ENCODE results near the gene EHD2.
A peak's percentile ranks its signal among the peaks of the same experiment; 100 is the strongest.
"Not testable (repeated sequence)": the region's sequence is repeated elsewhere in the genome, so short reads cannot be mapped to it uniquely, and the experiment has no call there.

Gene EHD2

GRCh38 chr19:47768604-47769003 is 55.4 kb downstream of the EHD2 start:
- no peak for DNase-seq

GRCh38 chr19:47769534-47769933 is 56.3 kb downstream of the EHD2 start:
- DNase-seq = no peak

DNA sequence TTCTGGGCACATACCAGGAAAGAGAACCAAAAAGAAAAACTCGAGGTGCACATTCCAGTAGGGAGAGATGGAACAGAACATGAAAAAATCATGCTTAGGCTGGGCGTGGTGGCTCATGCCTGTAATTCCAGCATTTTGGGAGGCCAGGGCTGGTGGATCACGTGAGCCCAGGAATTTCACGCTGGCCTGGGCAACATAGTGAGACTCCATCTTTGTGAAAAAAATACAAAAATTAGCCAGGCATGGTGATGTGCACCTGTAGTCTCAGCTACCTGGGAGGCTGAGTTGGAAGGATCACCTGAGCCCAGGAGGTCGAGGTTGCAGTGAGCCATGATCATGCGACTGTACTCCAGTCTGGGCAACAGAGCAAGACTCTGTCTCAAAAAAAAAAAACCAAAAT is 58.1 kb downstream of the EHD2 start:
- not testable (repeated sequence) for DNase-seq

DNA sequence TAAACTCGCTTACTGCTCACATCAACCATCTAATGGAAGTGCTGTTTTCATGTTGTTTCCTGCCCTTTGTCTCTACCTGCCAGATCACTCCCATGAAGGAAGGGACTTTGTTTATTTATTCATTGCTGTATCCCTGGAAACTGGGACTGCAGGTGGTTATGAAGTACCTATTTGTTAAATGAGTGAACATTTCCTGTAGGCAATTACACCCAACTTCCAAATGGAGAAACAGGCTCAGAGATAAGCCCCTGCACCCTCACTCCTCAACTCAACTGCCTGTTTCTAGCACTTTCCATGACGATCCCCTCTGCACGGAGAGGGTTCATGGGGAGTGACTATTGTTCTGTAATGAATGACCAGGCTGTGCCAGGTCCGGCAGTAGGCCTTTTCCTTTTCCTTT is 63.3 kb downstream of the EHD2 start:
- peak in 5 of 51 donors; percentile 4 to 28 (median 20) for DNase-seq

DNA sequence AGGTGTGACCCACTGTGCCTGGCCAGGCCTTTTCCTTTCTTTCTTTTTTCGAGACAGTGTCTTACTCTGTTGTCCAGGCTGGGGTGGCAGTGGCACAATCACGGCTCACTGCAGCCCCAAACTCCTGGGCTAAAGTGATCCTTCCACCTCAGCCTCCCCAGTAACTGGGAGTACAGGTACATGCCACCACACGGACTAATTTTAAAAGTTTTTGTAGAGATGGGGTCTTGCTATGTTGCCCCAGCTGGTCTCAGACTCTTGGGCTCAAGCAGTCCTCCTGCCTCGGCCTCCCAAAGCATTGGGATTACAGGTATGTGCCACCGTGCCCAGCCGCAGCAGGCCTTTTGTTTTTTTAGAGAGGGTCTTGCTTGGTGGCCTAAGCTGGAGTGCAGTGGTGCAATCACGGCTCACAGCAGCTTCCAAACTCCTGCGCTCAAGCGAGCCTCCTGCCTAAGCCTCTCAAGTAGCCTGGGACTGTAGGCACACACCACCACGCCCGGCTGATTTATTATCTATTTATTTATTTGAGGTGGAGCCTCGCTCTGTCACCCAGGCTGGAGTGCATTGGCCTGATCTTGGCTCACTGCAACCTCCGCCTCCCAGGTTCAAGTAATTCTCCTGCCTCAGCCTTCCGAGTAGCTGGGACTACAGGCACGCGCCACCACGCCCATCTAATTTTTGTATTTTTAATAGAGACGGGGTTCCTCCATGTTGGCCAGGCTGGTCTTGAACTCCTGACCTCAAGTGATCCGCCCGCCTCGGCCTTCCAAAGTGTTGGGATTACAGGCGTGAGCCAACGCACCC is 64.2 kb downstream of the EHD2 start:
- not testable (repeated sequence) for DNase-seq

GRCh38 chr19:47778049-47778953 is 65.1 kb downstream of the EHD2 start, which contains the start of gene SELENOW:
Gene SELENOW (plus strand): TSS chr19:47778703. CDS start chr19:47778786, 83 bp downstream.
- DNase-seq = peak; percentile 50 to 96 (median 82)

GRCh38 chr19:47778954-47779351 is 65.7 kb downstream of the EHD2 start:
- peak in 42 of 51 donors; percentile 9 to 74 (median 42) for DNase-seq

- DNase-seq = peak in 20 of 51 donors; percentile 4 to 46 (median 10)
Observed at GRCh38 chr19:47779524-47780214, 66.4 kb downstream of the EHD2 start.

GRCh38 chr19:47780215-47780551 is 67.0 kb downstream of the EHD2 start:
- DNase-seq = no peak

DNA sequence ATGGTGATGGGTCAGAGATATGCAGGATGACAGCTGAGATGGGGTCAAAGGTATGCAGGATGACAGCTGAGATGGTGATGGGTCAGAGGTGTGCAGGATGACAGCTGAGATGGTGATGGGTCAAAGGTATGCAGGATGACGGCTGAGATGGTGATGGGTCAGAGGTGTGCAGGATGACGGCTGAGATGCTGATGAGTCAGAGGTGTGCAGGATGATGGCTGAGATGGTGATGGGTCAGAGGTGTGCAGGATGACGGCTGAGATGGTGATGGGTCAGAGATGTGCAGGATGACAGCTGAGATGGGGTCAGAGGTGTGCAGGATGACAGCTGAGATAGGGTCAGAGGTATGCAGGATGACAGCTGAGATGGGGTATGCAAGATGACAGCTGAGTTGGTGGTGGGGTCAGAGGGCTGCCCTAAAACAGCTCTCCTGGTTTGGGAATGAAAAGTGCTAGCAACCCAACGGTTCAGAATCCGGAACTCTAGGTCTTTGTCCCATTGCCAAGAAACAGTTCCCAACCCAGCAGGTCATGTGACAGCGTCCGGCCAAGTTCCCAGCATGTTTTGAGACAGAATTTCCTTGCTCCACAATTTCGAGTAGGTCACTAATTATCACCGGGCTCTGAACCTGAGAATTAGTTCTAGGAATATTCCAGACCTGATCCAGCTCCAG is 68.5 kb downstream of the EHD2 start:
- DNase-seq = peak in 40 of 51 donors; percentile 5 to 74 (median 41)

DNA sequence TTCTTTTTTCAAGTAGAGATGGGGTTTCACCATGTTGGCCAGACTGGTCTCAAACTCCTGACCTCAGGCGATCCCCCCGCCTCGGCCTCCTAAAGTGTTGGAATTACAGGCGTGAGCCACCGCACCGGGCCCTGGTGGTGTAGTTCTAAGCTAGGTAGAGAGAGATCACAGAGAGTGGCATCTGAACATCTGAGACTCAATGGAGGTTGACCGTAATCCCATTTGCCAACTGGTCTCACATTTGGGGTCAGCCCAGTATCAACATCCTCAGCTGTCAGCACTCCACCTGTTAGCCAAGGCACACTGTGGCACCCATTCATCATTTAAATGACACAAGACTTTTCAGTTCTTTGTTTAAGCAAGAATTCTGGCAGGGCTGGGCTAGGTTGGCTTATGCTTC is 73.3 kb downstream of the EHD2 start:
- DNase-seq = no peak

DNA sequence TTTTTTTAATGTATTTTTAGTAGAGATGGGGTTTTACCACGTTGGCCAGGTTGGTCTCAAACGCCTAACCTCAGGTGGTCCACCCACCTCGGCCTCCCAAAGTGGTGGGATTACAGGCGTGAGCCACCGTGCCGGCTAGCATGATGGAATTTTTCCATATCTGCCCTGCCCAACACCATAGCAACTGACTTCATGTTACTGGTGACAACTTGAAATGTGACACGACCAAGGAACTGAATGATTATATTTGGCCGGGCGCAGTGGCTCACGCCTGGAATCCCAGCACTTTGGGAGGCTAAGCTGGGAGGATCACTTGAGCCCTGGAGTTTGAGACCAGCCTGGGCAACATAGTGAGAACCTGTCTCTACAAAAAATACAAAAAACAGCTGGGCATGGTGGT is 74.1 kb downstream of the EHD2 start:
- not testable (repeated sequence) for DNase-seq

DNA sequence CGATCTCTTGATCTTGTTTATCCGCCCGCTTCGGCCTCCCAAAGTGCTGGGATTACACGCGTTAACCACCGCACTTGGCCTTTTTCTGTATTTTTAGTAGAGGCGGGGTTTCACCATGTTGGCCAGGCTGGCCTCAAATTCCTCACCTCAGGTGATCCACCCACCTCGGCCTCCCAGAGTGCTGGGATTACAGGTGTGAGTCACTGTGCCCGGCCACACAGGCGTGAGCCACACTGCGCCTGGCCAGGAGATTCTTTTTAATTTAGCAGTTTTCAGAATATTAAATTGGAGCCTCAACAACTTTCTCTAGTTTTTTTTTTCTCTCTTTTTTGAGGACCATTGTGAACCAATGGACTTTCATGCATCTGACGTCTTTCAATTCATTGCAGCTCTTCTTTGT is 76.6 kb downstream of the EHD2 start:
- DNase-seq = not testable (repeated sequence)

- DNase-seq = peak in 47 of 51 donors; percentile 1 to 87 (median 55)
Observed at GRCh38 chr19:47790398-47790814, 77.2 kb downstream of the EHD2 start.

- DNase-seq = no peak
Observed at GRCh38 chr19:47792616-47793015, 79.4 kb downstream of the EHD2 start.
